Ishikawa (cell line): ENCODE data around the gene PSTPIP2.
A peak's percentile ranks its signal among the peaks of the same experiment; 100 is the strongest.

Experiments used
- CEBPB ChIP-seq: IDR thresholded peaks from 2 replicates; pipeline ENCODE4 v1.6.1; 2012
- CREB1 ChIP-seq: IDR thresholded peaks from 2 replicates; pipeline ENCODE4 v1.6.1; 2012; ENCODE audit warnings: low read depth
- EGR1 ChIP-seq: IDR thresholded peaks from 2 replicates; pipeline ENCODE4 v1.6.1; 2012
- EP300 ChIP-seq: IDR thresholded peaks from 2 replicates; pipeline ENCODE4 v1.6.1; 2012; ENCODE audit warnings: borderline replicate concordance
- FOXM1 ChIP-seq: IDR thresholded peaks from 2 replicates; pipeline ENCODE4 v1.6.1; 2012; ENCODE audit warnings: low read depth, borderline replicate concordance
- NFIC ChIP-seq: IDR thresholded peaks from 2 replicates; pipeline ENCODE4 v1.6.1; 2012
- RAD21 ChIP-seq: IDR thresholded peaks from 2 replicates; pipeline ENCODE4 v1.6.1; 2012; ENCODE audit warnings: low read depth
- TAF1 ChIP-seq: IDR thresholded peaks from 2 replicates; pipeline ENCODE4 v1.6.1; 2012; ENCODE audit warnings: low read depth, mild to moderate bottlenecking
- TCF12 ChIP-seq: IDR thresholded peaks from 2 replicates; pipeline ENCODE4 v1.6.1; 2012; ENCODE audit warnings: low read depth
- TEAD4 ChIP-seq: IDR thresholded peaks from 2 replicates; pipeline ENCODE4 v1.6.1; 2012
- YY1 ChIP-seq: IDR thresholded peaks from 2 replicates; pipeline ENCODE4 v1.6.1; 2012; ENCODE audit warnings: low read depth
- ZBTB7A ChIP-seq: IDR thresholded peaks from 2 replicates; pipeline ENCODE4 v1.6.1; 2012; ENCODE audit warnings: low read depth
- TF ChIP-seq, protein P1 (sequence below): IDR thresholded peaks from 2 replicates; pipeline ENCODE4 v1.6.1; 2012
- TF ChIP-seq, protein P2 (sequence below): IDR thresholded peaks from 2 replicates; pipeline ENCODE4 v1.6.1; 2012; ENCODE audit warnings: low read depth, mild to moderate bottlenecking
- TF ChIP-seq, protein P3 (sequence below): IDR thresholded peaks from 2 replicates; pipeline ENCODE4 v1.6.1; 2012

The PSTPIP2 gene

DNA sequence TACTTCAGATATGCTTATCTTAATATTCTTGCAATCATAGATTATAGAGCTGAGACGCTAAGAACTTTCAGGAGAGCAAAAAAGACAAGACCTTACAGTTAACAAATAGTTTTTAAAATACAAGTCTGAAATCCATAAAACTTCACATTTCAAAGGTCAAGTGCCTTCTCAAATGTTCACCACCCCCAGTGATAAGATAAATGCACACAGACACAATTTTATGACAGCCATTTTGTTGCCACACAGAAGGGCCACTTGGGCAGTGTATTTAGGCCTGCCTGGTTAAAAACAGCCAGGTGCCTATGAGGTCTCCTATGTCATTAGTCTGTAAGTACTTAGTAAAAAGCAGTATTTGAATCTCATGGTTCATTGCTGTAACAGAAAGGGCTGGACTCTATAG, 8.1 kb upstream of the PSTPIP2 start:
- TF ChIP-seq YY1 (no peak), FOXM1 (no peak), EGR1 (no peak), TAF1 (no peak), NFIC (no peak), ZBTB7A (no peak), TCF12 (no peak), CREB1 (no peak), TEAD4 (no peak), CEBPB (no peak), EP300 (no peak), RAD21 (no peak)
- TF ChIP-seq, protein P1, sequence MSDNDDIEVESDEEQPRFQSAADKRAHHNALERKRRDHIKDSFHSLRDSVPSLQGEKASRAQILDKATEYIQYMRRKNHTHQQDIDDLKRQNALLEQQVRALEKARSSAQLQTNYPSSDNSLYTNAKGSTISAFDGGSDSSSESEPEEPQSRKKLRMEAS, result no peak
- TF ChIP-seq, protein P2, sequence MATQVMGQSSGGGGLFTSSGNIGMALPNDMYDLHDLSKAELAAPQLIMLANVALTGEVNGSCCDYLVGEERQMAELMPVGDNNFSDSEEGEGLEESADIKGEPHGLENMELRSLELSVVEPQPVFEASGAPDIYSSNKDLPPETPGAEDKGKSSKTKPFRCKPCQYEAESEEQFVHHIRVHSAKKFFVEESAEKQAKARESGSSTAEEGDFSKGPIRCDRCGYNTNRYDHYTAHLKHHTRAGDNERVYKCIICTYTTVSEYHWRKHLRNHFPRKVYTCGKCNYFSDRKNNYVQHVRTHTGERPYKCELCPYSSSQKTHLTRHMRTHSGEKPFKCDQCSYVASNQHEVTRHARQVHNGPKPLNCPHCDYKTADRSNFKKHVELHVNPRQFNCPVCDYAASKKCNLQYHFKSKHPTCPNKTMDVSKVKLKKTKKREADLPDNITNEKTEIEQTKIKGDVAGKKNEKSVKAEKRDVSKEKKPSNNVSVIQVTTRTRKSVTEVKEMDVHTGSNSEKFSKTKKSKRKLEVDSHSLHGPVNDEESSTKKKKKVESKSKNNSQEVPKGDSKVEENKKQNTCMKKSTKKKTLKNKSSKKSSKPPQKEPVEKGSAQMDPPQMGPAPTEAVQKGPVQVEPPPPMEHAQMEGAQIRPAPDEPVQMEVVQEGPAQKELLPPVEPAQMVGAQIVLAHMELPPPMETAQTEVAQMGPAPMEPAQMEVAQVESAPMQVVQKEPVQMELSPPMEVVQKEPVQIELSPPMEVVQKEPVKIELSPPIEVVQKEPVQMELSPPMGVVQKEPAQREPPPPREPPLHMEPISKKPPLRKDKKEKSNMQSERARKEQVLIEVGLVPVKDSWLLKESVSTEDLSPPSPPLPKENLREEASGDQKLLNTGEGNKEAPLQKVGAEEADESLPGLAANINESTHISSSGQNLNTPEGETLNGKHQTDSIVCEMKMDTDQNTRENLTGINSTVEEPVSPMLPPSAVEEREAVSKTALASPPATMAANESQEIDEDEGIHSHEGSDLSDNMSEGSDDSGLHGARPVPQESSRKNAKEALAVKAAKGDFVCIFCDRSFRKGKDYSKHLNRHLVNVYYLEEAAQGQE, result no peak
- TF ChIP-seq, protein P3, sequence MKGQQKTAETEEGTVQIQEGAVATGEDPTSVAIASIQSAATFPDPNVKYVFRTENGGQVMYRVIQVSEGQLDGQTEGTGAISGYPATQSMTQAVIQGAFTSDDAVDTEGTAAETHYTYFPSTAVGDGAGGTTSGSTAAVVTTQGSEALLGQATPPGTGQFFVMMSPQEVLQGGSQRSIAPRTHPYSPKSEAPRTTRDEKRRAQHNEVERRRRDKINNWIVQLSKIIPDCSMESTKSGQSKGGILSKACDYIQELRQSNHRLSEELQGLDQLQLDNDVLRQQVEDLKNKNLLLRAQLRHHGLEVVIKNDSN, result no peak

DNA sequence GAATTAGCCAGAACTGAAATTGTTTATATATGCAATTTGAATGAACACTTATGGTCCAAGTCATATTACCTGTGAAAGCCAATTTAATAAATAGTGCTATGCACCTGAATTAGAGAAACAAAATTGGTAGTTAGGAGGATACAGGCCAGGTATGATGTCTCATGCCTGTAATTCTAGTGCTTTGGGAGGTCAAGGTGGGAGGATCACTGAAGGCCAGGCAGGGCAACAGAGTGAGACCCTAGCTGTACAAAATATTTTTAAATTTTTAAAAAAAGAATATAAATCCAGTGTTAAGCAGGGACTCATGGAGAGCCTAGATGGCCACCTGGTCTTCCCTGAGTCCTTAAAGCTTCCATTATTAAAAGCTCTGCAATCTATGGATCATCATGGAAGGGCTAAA, 7.3 kb upstream of the PSTPIP2 start:
- TF ChIP-seq EGR1 (no peak), TAF1 (no peak), CEBPB (no peak)
- TF ChIP-seq, protein P1, result no peak

DNA sequence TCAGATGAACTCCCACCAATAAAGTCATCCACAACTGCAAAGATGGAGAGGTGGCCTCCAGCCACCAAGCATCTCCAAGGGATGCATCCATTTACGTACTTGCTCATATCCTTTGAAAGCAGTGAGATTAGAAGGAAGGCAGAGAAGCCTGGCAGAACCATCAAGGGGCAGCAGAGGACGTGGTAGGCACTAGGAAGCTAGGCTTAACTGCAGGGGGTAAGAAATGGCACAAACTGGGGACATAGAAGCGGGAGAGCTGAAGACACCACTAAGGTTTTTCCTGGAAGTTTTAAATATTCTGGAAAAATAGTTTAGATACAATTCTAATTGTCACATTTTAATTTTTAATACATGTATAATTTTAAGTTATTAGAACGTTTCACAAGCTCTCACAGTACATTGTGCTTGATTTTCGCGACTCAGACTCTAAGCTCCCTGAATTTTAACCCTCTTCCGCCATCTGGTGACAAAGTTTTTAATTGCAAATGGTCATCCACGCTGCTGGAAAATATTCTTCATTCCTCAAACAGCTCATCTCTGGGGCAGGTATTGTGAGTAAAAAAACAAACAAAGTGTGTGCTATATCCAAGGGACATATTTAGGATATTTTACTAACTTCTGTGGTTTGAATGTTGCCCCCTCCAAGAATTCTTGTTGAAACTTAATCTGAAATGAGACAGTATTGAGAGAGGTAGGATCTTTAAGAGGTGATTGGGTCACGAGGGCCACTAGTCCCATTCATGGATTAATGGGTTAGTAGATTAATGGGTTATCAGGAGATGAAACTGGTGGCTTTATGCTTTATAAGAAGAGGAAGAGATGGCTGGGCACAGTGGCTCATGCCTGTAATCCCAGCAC, 1.6 kb upstream of the PSTPIP2 start:
- TF ChIP-seq RAD21 (peak; percentile 91), YY1 (no peak)
- TF ChIP-seq, protein P3, result no peak

DNA sequence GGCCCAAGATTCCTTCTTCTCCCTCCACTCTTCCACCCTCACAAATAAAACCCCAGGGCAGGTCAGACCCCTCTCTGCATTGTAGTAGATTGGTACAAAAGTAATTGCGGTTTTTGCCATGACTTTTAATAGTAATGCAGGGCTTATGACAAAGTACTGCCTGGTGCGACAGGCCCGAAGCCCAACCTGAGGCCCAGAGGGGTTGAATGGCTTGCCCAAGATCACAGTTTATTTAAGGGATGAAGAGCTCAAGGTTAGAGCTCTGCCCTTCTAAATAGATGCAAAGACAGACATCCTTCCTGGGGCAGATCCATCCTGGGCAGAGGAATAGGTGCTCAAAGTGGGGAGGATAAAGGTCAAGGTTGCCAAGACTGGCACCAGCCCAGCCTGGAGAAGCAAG, 899 bp upstream of the PSTPIP2 start:
- TF ChIP-seq EGR1 (no peak), EP300 (no peak), FOXM1 (no peak), ZBTB7A (no peak), CEBPB (no peak), NFIC (no peak), CREB1 (no peak), RAD21 (no peak), YY1 (no peak), TCF12 (no peak), TAF1 (no peak), TEAD4 (no peak)
- TF ChIP-seq, protein P2, result no peak
- TF ChIP-seq, protein P3, result no peak
- TF ChIP-seq, protein P1, result no peak

DNA sequence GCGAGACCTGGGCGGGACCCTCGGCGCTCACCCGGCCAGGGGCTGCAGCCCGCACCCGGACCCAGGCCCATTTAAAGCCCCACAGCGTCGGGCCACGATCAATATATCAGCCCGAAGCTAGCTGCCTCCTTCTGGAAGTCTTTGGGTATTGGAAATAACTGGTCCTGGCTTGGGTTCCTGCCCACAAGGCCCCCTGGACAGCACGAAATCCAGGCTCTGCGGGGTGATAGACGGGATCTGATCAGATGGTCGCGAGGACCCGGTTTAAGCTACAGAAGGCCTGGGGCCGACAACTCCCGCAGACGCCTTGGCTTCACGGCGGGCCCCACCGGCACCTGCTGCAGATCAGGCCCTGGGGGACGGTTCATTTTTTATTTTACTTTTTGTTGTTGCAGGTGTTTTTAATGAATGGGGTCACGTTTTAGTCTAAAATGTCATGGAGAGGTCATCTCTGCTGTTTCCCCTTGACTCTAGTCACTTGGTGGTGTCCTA, 362 bp upstream of the PSTPIP2 start:
- TF ChIP-seq ZBTB7A (no peak), EGR1 (no peak), TEAD4 (no peak), CREB1 (no peak), FOXM1 (no peak), RAD21 (no peak), TAF1 (no peak)
- TF ChIP-seq, protein P3, result no peak
- TF ChIP-seq, protein P2, result no peak
